CD4-positive, alpha-beta T cell treated with Interleukin-6 for 4 hours (primary cell): Measurements from ENCODE around the gene NPPA.
A peak's percentile ranks its signal among the peaks of the same experiment; 100 is the strongest.

Source experiments
- DNase-seq: peaks from one replicate; pipeline ENCODE4 v3.0.0-alpha.2; 2020; ENCODE audit warnings: mixed read lengths

Gene NPPA

DNA sequence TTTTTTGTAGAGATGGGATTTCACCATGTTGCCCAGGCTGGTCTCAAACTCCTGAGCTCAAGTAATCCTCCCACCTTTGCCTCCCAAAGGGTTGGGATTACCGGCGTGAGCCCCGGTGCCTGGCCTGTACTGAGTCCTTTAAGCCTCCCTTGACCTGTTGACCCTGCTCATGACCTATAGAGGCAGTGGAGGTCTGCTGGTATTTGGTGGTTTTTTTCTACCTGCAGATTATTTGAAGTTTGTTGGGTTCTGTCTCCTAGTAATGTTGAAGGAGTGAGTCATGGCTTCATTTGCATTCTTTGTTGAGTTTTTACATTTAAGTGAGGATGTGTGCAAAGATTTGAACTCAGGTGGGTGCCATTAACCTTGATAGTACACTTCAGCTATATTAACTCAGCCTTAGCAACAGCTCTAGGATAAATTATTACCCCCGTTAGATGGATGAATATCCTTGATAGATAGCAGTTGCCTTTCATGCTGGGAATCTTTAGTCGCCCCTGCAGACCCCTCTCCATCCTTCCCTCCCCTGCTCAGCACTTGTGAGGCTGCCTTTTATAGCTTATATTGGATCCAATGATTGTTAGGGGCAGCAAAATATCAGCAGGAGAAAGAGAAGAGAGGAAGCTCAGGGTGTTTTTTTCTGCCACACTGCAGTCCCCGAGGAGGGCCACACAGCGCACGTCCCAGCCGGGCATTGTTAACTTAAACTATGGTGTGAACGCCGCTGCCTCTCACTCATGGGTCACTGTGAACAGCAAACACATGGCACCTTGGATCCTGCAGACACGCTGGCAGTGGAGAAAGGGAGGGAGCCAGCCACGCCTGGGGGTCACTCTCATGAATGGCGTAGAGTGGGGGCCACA, 26.0 kb upstream of the NPPA start:
- DNase-seq: no peak

DNA sequence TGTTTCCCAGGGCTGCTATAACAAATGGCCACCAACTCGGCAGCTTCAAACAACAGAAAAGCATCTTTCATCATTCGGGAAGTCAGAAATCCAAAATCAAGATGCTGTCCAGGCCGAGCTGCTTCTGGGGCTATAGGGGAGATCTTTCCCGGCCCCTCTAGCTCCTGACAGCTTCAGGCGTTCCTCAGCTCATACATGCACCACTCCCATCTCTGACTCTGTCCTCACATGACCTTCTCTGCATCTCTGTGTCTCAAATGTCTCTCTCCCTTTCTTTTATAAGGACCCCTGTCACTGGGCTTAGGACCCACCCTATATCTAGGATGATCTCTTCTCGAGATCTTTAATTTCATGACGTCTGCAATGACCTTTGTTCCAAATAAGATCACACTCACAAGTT, 25.0 kb upstream of the NPPA start:
- no peak for DNase-seq

DNA sequence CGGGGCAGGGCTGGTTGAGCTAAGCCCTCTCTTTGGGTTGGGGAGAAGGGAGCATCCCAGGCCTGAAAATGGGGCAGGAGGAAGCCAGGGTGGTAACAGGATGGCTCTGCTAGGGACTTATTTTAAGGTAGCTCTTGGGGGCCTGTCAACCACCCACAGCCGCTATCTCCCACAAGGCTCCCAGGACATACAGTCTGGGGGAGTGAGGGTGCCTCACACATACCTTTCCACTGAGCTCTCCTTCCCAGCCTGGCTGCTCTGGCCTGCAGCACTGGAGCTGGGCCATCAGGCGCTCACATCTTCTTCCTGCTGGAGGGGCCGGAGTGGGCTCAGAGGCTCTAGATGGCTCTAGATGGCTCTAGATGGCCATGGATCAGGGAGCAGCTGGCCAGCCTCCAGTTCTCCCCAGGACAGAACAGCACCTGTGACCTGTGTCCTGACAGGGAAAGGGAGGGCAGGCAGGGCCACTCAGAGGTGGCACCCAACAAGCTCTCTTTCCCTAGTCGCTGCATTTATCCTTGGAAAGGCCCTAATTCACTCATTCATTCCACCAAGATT, 22.1 kb upstream of the NPPA start:
- DNase-seq: no peak

DNA sequence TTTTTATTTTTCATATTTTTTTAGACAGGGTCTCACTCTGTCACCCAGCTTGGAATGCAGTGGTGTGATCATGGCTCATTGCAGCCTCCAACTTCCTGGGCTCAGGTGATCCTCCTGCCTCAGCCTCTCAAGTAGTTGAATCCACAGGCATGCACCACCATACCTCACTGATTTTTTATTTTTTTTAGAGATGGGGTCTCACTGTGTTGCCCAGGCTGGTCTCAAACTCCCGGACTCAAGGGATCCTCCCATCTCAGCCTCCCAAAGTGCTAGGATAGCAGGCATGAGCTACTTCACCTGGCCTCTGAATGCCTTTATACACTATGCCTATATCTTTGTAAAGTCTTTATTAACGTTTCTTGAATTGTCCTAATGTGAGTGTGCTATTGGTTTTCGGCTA, 21.5 kb upstream of the NPPA start:
- DNase-seq: no peak

DNA sequence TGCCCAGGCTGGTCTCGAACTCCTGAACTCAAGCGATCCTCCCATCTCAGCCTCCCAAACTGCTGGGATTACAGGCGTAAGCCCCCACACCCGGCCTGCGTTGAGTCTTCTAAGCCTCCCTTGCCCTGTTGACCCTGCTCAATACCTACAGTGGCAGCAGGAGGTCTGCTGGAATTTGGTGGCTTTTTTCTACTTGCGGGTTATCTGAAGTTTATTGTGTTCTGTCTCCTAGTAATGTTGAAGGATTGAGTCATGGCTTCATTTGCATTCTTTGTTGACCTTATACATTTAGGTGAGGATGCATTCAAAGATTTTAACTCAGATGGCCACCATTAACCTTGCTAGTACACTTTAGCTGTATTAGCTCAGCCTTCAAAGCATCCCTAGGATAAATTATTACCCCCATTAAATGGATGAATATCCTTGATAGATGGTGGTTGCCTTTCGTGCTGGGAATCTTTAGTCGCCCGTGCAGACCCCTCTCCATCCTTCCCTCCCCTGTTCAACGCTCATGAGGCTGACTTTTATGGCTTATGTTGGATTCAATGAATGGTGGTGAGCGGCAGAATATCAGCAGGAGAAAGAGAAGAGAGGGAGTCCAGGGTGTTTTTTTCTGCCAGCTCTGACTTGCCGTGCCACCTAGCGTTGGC, 20.9 kb upstream of the NPPA start:
- no peak for DNase-seq

DNA sequence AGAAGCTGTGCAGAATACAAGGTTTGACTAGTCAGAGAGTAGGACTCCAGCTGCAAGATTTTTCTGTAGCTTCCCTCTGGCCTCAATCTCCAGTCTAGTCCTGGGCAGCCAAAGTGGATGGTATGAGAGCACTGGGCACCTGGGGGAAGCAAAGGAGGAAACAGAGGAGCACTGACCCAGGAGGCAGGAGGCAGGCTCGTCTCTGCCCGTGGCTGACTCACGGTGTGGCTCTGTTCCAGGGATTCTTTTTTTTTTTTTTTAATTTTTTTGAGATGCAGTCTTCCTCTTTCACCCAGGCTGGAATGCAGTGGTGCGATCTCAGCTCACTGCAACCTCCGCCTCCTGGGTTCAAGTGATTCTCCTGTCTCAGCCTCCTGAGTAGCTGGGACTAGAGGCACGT, 15.3 kb upstream of the NPPA start:
- no peak for DNase-seq

DNA sequence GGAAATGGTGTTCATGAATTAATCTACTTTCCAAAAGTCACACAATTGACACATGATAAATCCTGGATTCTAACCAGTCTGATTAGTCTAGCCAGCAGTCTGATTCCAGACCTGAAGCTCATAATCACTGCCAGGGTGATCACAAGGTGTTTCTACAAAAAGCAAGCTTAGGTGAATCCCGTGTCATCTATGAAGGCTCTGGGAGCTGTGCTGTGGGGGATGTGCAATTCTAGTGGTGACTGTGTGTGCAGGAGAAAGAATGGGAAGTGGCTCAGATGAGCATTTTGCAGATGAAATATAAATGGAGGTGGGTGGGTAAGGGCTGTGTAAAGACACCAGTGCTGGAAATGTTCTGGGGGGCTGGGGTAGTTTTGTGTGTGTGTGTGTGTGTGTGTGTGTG, 13.0 kb upstream of the NPPA start:
- no peak for DNase-seq

DNA sequence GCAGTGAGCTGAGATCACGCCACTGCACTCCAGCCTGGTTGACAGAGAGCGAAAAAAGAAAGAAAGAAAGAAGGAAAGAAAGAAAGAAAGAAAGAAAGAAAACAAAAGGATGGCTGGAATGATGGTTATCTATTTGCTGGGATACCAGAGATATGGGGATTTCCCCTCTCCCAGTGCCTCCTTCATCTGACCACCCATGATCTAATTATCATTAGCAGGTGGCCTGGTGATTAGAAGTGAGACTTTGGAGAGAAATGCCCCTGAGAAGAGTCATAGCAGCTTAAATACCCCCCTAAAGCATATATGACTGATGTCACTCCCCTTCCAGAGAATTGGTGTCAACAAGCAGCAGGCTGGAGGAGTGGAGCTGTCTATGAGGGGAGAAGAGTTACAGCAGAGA, 12.5 kb upstream of the NPPA start:
- DNase-seq: no peak

DNA sequence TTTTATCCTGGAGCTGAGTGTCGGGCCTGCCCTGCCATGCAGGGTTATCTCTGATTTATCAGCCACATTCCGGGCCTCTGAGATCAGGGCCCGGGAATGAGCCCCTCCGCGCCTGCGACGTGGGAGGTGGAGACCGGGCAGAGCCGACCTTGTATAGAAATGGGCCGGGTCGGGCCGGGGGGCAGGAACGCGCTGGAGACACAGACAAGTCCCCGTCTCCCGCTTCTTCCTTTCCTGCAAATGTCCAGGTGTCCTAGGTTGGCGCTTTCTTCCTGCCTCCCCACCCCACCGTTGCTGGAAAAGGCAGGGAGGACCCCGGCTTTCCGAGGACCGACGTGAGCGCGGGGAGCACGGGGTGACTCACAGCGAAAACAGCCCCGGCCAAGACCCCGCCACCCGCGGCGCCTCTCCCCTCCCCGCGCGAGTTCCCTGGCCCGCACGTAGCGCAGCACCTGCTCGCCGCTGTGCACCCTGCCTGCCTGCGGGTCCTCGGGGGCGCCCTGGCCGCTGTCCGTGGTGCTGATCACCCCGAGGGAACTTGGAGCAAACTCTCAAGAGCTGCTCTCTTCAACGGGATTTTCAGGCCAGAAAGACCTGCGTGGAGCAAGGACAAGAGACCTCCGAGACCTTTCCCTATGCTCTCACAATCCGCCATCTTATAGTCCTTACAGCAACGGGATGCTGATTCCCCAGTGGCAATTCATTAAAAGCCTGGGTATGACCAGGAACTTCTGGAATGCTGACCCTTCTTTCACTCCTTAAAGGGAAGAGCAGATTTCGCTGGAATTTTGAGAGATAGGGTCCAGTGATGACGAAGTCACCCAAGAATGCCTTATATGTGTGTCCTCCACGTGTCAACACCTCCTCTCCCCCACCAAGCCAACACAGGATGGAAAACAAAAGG, 11.6 kb upstream of the NPPA start:
- peak; percentile 65 for DNase-seq

DNA sequence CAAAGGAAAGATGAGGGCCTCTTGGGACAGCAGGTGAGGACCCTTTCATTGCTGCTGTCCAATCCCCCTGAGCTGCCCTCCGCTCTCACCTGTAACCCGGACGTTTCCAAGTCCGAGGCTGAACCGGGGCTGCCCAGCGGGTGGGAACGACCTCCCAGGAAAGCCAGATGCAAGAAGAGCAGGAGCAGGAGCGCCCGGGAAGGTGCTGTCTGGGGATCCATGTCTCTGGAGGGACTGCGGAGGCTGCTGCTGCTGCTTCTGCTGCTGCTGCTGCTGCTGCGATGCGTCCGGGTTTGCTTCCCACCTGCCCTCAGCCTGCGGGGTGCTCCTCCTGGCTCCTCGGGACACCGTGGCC, 11.0 kb upstream of the NPPA start, which contains the start of gene NPPB:
Gene NPPB, minus strand, starts transcription at position 333 of the 355 bp plus-strand sequence. Its CDS starts 112 bp downstream, at position 221.
- DNase-seq: no peak

DNA sequence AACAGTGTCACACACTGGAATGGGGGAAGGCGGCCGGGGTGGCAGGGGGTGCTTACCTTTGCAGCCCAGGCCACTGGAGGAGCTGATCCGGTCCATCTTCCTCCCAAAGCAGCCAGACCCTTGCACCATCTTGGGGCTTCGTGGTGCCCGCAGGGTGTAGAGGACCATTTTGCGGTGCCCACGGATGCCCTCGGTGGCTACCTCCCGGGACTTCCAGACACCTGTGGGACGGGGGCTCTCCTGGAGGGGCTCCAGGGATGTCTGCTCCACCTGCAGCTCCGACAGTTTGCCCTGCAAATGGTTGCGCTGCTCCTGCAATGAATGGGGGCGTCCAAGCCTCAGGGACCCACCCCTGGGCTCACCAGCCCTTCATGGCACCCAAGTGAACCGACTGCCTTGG, 10.6 kb upstream of the NPPA start:
- DNase-seq: no peak

DNA sequence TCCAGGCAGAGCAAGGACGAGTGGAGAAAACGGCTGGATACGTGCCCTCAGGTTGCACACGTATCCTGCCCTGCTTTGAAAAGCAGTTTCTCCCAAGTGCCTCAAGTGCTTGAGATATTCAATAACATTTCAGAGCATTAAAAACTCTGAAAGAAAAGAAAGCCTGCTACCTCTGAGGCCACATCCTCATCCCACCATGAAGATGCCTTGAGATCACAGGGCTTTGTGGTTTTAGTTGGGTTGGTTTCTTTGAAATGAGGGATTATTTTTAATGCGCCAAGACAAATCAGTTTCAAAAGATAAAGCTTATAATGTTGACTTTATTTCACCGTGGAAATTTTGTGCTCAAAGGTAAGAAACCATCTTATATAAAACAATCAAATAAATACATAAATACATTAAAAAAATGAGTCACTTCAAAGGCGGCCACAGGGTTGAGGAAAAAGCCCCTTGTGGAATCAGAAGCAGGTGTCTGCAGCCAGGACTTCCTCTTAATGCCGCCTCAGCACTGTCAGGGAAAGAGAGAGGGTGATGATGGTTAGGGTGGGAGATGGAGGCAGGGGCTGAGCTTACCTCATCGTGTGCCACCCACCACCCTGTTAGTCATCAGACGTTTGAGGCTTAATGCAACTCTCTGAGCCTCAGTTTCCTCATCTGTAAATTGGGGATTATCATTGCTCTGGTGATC, 9.7 kb upstream of the NPPA start:
- no peak for DNase-seq

DNA sequence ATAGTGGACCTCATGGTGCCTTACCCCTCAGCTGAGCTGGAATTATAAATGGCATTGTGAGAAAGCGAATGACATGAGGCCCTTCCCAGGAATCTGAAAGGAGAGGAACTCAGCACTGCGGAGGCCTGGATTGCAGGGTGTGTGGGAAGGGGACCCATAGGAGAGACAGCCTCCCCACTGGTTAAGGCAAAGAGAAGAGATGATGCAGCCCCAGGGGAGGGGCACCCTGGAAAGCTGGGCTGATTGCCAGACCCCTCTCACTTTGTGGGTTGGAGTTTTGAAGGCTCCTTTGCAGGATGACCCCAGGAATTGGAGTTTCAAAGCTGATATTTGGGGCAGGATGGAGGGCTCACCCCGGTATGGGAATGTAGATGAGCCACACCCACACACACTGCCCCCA, 9.1 kb upstream of the NPPA start:
- no peak for DNase-seq

DNA sequence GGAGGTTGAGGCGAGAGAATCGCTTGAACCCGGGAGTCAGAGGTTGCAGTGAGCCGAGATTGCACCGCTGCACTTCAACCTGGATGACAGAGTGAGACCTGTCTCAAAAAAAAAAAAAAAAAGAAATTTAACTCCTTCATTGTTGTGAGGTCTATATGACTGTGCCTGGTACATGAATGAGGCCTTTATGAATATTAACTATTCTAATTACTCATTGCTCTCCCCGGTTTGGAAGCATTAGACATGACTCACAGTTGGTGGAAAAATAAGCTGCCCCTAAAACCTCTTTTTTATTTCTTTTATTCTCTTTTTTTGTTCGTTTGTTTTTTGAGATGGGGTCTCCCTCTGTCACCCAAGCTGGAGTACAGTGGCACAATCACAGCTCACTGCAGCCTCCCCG, 7.8 kb upstream of the NPPA start:
- DNase-seq: no peak

DNA sequence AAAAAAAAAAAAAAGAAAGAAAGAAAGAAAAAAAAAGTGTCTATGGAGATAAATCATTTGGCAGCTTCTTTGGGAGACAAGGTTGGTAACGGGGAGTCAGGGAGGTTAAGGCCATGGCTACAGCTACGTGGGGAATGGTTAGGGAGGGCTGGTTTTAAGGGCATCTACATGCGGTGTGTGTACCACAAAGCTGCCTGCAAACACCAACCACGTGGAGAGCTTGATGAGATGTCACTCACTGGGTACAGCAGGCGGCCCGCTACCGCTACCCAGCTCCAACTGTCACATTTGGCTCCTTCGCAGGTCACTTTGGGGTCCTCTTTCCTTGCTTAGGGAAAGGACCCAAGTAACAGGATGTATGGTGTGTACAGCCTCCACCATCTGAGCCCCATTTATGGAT, 6.9 kb upstream of the NPPA start:
- DNase-seq: no peak

DNA sequence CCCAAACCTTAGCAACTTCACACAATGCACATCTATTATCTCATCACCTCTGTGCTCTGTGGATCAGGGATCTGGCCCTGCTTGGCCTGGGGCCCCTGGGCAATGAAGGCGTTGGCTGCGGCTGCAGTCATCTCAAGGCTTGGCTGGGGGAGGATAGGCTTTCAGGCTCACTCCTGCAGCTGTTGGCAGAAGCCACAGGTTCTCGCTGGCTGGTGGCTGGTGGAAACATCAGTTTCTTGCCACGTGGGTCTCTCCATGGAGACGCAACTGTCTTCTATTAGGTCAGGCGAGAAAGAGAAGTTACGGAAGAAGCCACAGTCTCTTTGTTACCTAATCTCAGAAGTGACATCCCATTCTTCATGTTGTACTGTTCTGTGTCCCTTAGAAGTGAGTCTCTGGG, 3.6 kb upstream of the NPPA start:
- no peak for DNase-seq

DNA sequence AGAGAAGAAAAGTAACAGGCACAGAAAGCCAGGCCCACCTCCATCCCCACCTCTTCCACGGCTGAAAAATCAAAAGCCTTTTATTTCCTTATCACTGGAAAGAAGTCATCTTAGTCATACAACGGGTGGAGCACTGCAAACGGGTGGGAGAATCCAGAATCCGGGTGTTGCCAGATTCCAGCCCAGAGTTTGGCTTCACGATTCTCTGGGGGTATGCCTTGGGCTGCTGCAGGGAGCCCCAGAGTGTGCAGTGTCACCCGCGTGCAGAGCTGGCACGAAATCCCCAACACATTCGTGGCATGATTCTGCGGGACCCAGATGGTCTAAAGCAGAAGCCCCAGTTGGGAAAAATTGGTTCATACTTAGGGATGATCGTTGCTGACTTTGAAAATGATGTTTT, 2.6 kb upstream of the NPPA start:
- DNase-seq: no peak

DNA sequence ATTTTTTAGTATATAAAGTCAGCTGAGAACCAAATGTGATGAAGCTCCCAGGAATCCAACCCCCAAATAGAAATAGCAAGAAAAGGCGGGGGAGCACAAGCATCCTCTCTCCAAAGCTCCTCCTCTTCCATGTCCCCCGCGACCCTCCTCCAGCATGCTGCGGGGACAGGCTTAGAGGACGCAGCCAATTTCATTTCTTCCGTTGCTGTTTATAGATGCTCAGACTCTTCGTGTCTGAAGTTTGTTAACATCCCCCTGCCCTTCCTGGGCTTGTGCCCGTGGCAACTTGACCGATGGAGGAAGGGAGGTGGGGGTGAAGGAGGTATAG, 754 bp upstream of the NPPA start:
- DNase-seq: no peak

DNA sequence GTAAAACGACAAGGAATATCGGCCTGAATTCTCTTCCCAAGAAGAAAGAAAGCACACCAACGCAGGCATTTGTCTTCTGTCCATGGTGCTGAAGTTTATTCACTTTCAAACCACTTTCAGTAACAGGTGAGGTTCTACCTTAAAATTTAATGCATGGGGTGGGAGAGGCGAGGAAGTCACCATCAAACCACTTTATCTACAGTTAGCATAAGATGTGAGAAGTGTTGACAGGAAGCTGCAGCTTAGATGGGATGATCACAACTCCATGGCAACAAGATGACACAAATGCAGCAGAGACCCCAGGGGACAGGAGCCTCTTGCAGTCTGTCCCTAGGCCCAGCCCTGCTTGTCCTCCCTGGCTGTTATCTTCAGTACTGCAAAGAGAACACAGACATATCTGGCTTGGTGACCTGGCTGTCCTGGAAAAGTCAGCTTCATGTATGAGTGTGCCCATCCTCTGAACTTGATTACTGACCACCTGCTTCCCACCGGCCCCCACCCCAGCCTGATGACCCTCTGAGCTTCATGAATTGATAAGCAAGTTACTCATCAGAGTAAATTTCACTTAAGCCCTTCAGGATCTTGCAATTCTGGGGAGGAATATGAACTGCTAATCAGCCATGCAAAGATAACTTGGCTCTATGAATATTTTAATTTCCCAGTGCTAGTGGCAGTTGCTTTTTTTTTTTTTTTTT, 1.8 kb downstream of the NPPA start:
- DNase-seq: no peak

DNA sequence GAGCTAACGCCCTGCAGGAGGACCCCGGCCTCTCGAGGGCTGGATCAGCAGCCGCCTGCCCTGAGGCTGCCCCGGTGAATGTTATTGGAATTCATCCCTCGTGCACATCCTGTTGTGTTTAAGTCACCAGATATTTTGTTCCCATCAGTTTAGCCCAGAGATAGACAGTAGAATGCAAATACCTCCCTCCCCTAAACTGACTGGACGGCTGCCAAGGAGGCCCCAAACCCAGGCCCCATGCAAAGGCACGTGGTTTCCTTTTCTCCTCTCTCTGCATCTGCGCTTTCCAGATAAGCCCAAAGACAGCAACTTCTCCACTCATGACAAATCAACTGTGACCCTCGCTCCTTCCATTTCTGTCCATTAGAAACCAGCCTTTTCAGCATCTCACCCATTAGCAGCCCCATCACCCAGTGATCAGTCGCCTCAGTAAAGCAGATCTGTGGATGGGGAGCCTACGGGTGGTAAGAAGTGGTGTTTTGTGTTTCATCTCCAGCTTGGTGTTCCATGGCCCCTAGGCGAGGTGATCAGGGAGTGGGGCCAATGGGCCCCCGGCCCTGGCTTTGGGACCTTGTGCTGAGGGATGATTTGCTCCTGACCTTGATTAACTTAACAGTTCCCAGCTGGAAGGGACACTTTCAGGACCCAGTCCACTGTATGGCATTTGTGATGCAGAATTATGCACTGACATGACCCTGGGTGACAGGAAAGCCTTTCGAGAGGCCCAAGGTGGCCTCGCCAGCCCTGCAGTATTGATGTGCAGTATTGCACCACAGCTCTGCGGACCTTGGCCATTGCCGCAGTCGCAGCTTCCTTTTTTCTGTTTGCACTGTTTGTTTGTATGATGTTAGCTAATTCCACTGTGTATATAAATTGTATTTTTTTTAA, 5.2 kb downstream of the NPPA start:
- DNase-seq: no peak
